GM19351 (cell line): Measurements from ENCODE around the gene RNASET2.
"Not testable (repeated sequence)": the region's sequence is repeated elsewhere in the genome, so short reads cannot be mapped to it uniquely, and the experiment has no call there.

Source experiments
- ATAC-seq: cut with Tn5 transposase; IDR thresholded peaks from one replicate; pipeline ENCODE4 v1.9.1; 2021; ENCODE audit warnings: mild to moderate bottlenecking, moderate library complexity; ENCODE audit not compliant: unreplicated experiment

RNASET2 gene

DNA sequence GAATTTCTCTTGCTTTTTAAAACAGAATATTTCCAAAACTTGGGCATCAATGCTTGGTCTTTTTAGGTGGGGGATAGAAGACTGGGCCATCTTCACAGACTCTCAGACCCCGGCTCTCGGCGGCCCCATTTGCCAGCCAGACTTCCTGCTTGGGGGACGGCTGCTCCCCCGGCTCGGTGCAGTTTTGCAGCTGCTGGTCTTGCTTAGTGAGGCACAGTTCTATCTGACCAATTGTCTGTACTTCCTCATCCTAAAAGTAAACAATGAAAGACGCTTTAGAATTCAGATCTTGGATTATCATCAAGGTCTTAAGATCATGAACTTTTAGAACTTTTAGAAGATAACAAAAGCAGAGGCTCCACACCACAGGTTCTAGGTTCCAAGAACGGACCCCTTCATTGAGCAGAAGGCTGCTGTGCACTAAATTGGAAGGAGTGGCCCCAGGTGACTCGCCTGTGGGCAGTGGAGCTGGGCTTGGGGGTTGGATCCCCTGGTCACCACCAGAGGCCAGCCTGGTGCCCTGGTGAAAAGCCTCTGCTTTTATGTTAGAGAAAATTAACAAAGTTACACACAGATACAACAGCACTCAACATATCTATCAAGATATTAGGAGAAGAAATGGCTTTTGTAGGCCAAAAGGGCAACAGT lies 26.7 kb downstream of the RNASET2 start:
- ATAC-seq = no peak

GRCh38 chr6:166928644-166929541 lies 27.5 kb downstream of the RNASET2 start:
- no peak for ATAC-seq

- no peak for ATAC-seq
Measured at GRCh38 chr6:166927935-166928643, 28.3 kb downstream of the RNASET2 start.

GRCh38 chr6:166927240-166927934 lies 29.0 kb downstream of the RNASET2 start:
- no peak for ATAC-seq

- no peak for ATAC-seq
Measured at GRCh38 chr6:166926748-166927147, 29.6 kb downstream of the RNASET2 start.

GRCh38 chr6:166925141-166925996 lies 31.0 kb downstream of the RNASET2 start:
- ATAC-seq = no peak

GRCh38 chr6:166924531-166924930 lies 31.8 kb downstream of the RNASET2 start:
- no peak for ATAC-seq

DNA sequence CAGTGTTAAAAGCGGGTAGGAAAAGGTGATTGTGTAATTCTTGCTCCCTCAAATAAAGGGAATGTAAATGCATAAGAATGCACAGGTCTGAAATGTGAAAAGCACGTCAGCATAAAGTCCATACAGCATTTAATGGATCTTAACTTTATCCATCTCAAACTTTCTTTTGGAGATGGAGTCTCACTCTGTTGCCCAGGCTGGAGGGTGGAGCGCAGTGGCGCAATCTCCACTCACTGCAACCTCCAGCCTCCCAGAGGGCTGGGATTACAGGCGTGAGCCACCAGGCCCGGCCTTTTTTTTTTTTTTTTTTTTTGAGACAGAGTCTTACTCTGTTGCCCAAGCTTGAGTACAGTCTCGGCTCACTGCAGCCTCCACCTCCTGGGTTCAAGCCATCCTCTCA lies 33.4 kb downstream of the RNASET2 start:
- no peak for ATAC-seq

- no peak for ATAC-seq
Measured at GRCh38 chr6:166921570-166921969, 34.8 kb downstream of the RNASET2 start.

GRCh38 chr6:166916824-166917223 lies 39.5 kb downstream of the RNASET2 start:
- no peak for ATAC-seq

- not testable (repeated sequence) for ATAC-seq
Measured at GRCh38 chr6:166915484-166915883, 40.9 kb downstream of the RNASET2 start.

GRCh38 chr6:166914952-166915351 lies 41.4 kb downstream of the RNASET2 start:
- ATAC-seq = not testable (repeated sequence)

- ATAC-seq = no peak
Measured at GRCh38 chr6:166911248-166911677, 45.1 kb downstream of the RNASET2 start.

DNA sequence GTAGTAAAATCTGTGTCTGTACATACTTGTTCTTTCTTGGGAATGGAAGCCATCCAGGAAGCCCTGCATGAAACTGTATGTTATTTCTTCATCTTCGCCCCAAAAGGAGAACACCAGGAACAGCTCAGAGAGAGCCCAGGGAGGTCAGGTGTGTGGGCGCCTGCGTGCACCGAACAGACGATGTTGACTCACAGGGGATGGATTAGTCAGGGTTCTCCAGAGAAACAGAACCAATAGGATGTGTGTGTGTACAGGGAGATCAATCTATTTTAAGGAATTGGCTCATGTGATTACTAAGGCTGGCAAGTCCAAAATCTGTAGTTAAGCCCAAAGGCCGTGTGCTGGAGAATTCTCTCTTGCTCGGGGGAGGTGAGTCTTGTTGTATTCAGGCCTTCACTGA lies 45.7 kb downstream of the RNASET2 start:
- ATAC-seq = no peak

- no peak for ATAC-seq
Measured at GRCh38 chr6:166908811-166909210, 47.5 kb downstream of the RNASET2 start.

DNA sequence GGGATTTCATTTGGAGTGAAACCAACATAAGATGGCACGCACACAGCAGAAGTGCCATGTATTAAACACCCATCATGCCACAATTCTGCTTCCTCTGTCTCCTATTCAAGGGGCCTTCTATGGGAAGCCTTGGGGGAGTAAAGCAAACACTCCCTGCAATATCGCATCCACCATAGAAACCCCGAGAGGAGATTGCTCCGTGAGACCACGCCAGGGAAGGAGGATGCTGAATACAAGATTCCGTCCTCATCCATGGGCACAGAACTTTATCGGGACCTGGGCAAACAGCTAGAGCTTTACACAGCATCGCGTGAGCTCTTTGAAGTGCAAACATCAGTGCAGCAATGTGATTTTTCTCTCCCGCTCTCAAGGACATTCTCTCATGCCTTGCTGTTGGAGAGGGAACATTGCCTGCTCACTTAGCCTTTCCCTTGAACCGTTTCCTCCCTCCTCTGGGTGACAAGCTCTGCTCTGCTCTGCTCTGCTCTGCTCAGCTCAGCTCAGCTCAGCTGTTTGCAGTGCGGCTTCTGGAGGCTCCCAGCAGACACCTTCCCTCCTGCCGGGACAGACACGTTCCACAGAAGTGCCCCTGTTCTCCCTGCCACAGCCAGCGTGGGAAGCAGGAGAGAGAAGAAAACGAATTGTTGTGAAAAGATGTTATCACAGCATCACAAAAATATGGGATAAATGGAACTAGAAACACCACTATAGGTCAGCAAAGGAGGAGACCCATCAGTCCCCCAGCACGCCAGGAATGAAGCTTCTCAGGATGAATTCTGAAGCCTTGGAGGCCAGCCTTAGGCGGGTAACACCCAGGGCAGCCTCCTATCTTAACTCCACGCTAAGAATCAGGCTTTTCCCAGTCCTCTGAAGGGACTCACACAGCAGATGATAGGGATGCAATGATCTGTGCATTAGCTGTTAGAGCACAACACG lies 48.2 kb downstream of the RNASET2 start:
- ATAC-seq = no peak

DNA sequence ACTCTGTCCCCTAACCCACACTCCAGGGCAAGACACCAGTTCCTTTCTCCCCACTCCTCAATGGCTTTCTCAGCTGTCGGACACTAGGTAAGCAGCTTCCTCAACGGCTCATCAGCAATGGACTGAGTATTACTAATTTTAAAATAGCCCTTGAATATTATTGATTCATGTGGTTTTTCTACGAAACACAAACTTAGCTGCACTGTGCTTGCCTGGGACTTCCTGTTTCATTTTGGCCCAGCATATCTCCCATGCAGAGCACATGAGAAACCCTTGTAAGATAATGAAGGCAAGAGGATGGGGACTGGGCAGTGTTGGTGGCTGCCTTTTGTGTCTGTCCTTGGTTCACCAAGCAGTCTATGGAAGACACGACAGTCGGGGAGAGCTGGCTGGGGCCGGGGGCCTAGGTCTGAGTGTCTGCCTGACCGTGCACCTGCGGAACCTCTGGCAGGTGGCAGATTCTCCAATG lies 48.9 kb downstream of the RNASET2 start:
- peak; percentile 91 for ATAC-seq

- ATAC-seq = no peak
Measured at GRCh38 chr6:166906376-166907044, 49.8 kb downstream of the RNASET2 start.
